Colonic mucosa (tissue), 4 donors: Measurements from ENCODE around the gene CTNNB1. TPM values are rescaled to one million over a fixed set of nuclear protein-coding genes. Genes with fewer than 3 reads are reported as not detected.

ENCODE experiments used
- DNase-seq: peaks from one replicate; pipeline ENCODE4 v3.0.0-alpha.2; 2020
- H3K27ac ChIP-seq: fragments of 200-600 bp; one replicate; pipeline ENCODE4 v1.8.0; 2021
- H3K27me3 ChIP-seq: fragments of 200-600 bp; one replicate; pipeline ENCODE4 v1.8.0; 2021
- H3K36me3 ChIP-seq: fragments of 200-600 bp; one replicate; pipeline ENCODE4 v1.8.0; 2021
- H3K4me1 ChIP-seq: fragments of 200-600 bp; one replicate; pipeline ENCODE4 v1.8.0; 2021; ENCODE audit warnings: mild to moderate bottlenecking
- H3K4me3 ChIP-seq: fragments of 200-600 bp; one replicate; pipeline ENCODE4 v1.8.0; 2021
- H3K9ac ChIP-seq, 2 donors: one replicate each; pipeline ENCODE4 v1.7.0; 2013; ENCODE audit warnings: control low read depth in 2 of 2, low read depth in 2 of 2, low read length in 2 of 2
- H3K9me3 ChIP-seq: fragments of 200-600 bp; one replicate; pipeline ENCODE4 v1.8.0; 2021
- intact Hi-C: fragments of 100-400 bp; cut with DNase I; formaldehyde crosslinking; loops from one replicate; pipeline ENCODE4 v1.14.1; 2022
- total RNA-seq, 2 donors: library from RNA; stranded (reverse); fragmentation: NEBNext Ultra II Directional in 1 of 2; extraction: Animal tissue kit (Norgen Biotek cat#: 25700) in 1 of 2; gene quantifications; one replicate each; pipeline ENCODE4 v1.2.1, GENCODE V29; 2021
- TF ChIP-seq, protein P1 (sequence below): fragments of 200-600 bp; IDR thresholded peaks from one replicate; pipeline ENCODE4 v1.8.0; 2022; ENCODE audit warnings: antibody characterized with exemption, mild to moderate bottlenecking
- donor health status: healthy.
- donor health status: DM: no; HTN: no; CAD: no.
- donor health status: DM: no; HTN: no; CAD: no.

Gene CTNNB1
- total RNA-seq, 2 donors from 2014 or later = 403 to 426 TPM

DNA sequence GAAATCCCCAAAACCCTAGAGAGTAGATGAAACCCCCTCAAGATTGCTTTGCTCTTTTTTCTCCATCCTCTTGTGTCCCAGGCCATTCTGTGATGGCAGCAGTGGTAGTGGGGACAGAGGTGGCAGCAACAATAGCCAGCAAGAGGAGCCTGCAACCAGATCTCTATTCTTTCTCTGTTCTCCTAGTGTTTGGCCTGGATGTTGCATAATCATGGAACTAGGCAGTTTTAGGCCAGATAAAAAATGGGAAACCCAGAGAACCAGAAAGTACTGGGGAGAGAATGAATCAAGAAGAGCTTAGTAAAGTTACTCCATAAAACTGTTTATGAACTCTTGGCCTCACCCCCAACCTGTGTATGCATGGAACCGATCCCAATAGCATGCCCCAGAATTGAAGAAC is 52.3 kb downstream of the CTNNB1 start:
- Histone ChIP-seq H3K36me3 (no peaks in the 10 kb centered on the region), H3K4me3 (no peak overlapping the region), H3K9ac (no peak overlapping the region), H3K27me3 (no peaks in the 10 kb centered on the region), H3K9me3 (no peaks in the 10 kb centered on the region), H3K4me1 (no peaks in the 10 kb centered on the region), H3K27ac (no peak overlapping the region)
- no peak for DNase-seq
- TF ChIP-seq, protein P1, sequence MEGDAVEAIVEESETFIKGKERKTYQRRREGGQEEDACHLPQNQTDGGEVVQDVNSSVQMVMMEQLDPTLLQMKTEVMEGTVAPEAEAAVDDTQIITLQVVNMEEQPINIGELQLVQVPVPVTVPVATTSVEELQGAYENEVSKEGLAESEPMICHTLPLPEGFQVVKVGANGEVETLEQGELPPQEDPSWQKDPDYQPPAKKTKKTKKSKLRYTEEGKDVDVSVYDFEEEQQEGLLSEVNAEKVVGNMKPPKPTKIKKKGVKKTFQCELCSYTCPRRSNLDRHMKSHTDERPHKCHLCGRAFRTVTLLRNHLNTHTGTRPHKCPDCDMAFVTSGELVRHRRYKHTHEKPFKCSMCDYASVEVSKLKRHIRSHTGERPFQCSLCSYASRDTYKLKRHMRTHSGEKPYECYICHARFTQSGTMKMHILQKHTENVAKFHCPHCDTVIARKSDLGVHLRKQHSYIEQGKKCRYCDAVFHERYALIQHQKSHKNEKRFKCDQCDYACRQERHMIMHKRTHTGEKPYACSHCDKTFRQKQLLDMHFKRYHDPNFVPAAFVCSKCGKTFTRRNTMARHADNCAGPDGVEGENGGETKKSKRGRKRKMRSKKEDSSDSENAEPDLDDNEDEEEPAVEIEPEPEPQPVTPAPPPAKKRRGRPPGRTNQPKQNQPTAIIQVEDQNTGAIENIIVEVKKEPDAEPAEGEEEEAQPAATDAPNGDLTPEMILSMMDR = no peak
- intact Hi-C loops = no loop called here

DNA sequence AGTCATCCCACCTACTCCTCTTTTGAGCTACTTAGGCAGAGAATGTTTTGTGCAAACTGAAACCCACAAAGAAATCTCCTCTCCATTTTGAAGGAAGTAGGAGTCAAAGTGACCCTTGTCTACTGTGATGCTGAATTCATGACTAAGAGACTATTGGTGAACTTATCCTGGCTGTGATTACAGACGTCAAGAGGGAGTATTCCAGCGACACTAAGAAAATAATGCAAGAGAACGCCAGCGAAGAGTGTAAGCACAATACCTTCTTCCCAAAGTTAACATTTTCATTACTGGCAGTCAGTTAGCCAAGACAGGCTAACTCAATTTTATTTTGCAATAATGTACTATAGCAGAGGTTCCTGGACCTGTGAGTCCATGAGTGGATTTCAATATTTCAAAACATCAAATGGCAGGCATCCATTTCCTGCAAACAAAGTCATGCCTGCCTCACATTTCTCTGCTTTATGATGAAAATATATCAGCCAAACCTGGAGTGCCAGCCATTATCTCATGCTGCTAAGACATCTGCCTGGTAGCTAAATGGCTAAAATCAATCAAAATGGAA is 59.0 kb downstream of the CTNNB1 start:
- DNase-seq = no peak
- intact Hi-C loops = no loop called here
- Histone ChIP-seq H3K9ac (no peak overlapping the region), H3K9me3 (no peaks in the 10 kb centered on the region), H3K36me3 (no peaks in the 10 kb centered on the region), H3K27me3 (no peaks in the 10 kb centered on the region), H3K4me1 (no peaks in the 10 kb centered on the region), H3K27ac (no peak overlapping the region), H3K4me3 (no peak overlapping the region)
- TF ChIP-seq, protein P1 = no peak

DNA sequence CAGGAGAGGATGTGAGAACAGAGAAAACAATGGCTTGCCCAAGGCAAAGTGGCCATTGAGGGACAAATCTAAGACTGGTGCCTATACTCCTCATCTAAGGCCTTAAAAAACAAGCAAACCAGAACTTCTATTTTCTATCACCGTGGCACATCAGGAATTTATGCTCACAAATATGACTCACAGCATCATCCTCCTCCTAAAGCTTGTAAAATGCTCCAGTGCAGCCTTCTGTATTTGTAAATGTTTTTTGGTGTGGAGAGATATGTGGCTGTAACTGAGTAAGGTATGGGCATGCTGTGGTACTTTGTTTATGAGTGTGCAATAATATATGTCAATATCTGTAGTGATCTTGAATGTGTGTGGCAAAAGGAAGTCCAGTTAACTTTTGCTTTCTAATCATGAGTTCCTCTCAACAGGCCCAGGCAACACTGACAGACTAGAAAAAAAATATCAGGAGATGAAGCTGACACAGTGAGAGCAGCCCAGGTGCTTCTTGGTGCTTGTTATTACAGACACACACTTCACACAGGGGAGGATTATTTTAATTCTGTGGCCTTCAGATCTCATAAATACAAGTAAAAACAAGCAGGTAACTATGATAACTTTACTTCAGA is 60.3 kb downstream of the CTNNB1 start:
- H3K9me3 ChIP-seq = no peaks in the 10 kb centered on the region
- intact Hi-C loops = no loop called here
- TF ChIP-seq, protein P1 = no peak
- no peak overlapping the region for H3K27ac ChIP-seq
- no peaks in the 10 kb centered on the region for H3K4me1 ChIP-seq
- no peak overlapping the region for H3K9ac ChIP-seq
- no peak overlapping the region for H3K4me3 ChIP-seq
- no peaks in the 10 kb centered on the region for H3K27me3 ChIP-seq
- no peaks in the 10 kb centered on the region for H3K36me3 ChIP-seq
- DNase-seq = no peak

DNA sequence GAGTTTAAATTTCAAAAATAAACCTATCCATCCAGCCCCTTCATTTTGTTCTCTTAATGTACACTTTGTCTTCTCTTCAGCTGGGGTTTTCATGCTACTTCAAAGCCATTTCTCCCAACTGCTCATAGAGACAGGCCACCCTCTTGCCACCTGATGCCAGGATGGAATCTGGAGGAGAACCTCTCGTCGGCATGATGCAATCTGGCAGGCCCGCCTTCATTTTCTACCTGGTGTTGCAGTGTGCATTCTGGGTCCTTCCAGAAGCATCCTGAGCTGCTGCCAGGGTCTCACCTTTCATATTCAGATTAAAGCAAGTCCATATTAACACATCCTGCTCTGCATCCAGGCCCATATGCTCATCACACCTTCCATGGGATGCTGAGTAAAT is 60.8 kb downstream of the CTNNB1 start:
- Histone ChIP-seq H3K27ac (no peak overlapping the region), H3K9me3 (no peaks in the 10 kb centered on the region), H3K27me3 (no peaks in the 10 kb centered on the region), H3K4me3 (no peak overlapping the region), H3K4me1 (no peaks in the 10 kb centered on the region), H3K36me3 (no peaks in the 10 kb centered on the region), H3K9ac (no peak overlapping the region)
- TF ChIP-seq, protein P1 = no peak
- intact Hi-C loops = no loop called here
- DNase-seq = no peak

DNA sequence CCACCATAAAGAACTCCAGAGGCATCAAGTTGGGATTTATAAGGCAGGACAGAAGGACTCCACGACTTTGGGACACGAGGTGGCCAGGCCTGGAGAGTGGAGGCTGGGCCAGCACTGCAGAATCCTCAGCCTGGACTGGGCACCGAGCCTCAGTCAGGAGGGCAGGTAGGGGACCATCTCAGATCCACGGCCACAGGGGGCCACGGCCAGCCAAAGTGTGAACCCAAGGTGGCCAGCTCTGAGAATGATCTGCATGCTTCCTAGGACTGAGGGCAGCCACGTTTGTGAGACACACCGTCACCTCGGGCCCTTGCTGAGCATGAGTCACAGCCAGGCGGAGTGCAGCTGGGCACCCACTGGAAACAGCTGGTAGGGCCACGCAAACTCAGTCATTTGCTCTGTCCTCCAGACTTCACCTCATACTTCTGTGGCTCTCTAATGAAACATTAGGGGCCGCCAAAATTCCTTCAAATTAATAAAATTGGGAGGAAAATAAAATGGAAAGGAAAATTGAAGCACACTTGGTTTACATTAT is 65.8 kb downstream of the CTNNB1 start:
- TF ChIP-seq, protein P1 = no peak

More for the DNA sequence above, 65.8 kb downstream of the CTNNB1 start:
- Histone ChIP-seq H3K4me1 (no peaks in the 10 kb centered on the region), H3K27ac (no peak overlapping the region), H3K36me3 (no peaks in the 10 kb centered on the region), H3K27me3 (no peaks in the 10 kb centered on the region), H3K9ac (no peak overlapping the region), H3K4me3 (no peak overlapping the region), H3K9me3 (no peaks in the 10 kb centered on the region)
- no peak for DNase-seq
- intact Hi-C loops = no loop called here
